Fibroblast of lung (primary cell): ENCODE data around the gene ARHGAP1.

ENCODE experiments used
- CTCF ChIP-seq, 2 donors: IDR thresholded peaks in 1 of 2; conservative IDR thresholded peaks in 1 of 2; 1 replicate in 1 of 2; 2 replicates in 1 of 2; pipeline ENCODE4 v1.5.1; 2011 to 2012; ENCODE audit warnings: low read length in 2 of 2, control low read depth in 1 of 2, inconsistent platforms in 1 of 2, low read depth in 1 of 2, mild to moderate bottlenecking in 1 of 2
- EZH2 ChIP-seq: IDR thresholded peaks from 2 replicates; pipeline ENCODE4 v1.5.1; 2012; ENCODE audit warnings: low read length, control low read depth, mild to moderate bottlenecking; ENCODE audit errors: missing control alignments

- TF ChIP-seq CTCF (conservative IDR thresholded peaks at IDR 0.05 in 1 of 2, IDR thresholded peaks at IDR 0.05 in 1 of 2; ENCODE audit: low read depth in 1 of 2, low read length in 2 of 2) (no peak), EZH2 (no peak)
Observed at GRCh38 chr11:46642627-46643335, 57.6 kb downstream of the ARHGAP1 start.
